ENCODE measurements around the gene SZT2. TPM values are rescaled to one million over a fixed set of nuclear protein-coding genes. Genes with fewer than 3 reads are reported as not detected.

The SZT2 gene
- total RNA-seq, 3 donors from 2014 or later (not counting 1 experiment from before 2014, with no cell fraction given), result 103 to 128 (median 123) TPM

DNA sequence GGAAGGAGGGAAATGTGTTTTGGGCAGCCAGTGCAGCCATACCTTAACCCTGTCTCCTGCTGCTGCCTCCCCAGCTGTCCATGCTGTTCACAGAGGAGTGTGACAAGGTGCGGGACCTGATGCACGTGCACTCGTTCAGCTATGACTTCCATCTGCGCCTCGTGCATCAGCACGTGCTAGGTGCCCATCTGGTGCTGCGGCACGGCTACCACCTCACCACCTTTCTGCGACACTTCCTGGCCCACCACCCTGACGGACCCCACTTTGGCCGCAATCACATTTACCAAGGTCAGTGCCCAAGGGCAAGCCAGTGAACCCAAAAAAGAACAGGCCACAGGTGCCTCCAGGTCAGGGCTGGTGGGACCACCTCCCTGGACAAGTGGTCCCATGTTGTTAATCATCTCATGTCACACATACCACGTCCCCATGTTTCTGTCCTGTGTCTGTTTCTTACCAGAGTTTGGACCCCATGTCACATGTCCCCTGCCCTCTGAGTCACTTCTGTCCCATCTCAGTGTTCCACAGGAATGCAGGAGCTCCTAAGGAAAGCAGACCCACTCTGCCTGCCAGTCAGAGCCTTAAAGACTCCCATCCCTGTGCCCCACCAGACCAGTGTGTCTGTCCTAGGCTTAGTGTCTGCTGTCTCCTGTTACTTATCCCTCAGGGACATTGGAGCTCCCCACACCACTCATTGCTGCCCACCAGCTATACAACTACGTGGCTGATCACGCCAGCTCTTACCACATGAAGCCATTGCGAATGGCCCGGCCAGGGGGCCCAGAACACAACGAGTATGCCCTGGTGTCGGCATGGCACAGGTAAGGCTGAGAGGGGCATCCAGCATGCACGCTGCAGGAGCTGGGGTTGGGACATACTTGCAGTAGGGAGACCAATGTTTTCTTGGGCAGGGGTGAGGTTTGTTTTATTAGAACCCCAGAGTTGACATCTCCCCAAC, 57.5 kb downstream of the SZT2 start:
- no peak overlapping the region for H3K27ac ChIP-seq (ENCODE audit: low read length)
- H3K9me3 ChIP-seq (ENCODE audit: control insufficient read depth, insufficient read depth, low read length), result no peaks in the 10 kb centered on the region
- Mint-ChIP-seq H3K4me3 (no peak overlapping the region), H3K27me3 (ENCODE audit: low read depth in 2 of 2) (no peaks in the 10 kb centered on the region), H3K27ac (no peak overlapping the region), H3K9me3 (no peaks in the 10 kb centered on the region), H3K36me3 (peaks cover 8% of the 10 kb centered on the region), H3K4me1 (peaks cover under 1 to 5% of the 10 kb centered on the region in 2 donors)
- WGBS (ENCODE audit: insufficient coverage), result 98% methylated on average over 19 of the region's 19 CpGs
- H3K27me3 ChIP-seq (ENCODE audit: control insufficient read depth, insufficient read depth, low read length), result no peaks in the 10 kb centered on the region
- ATAC-seq (no peak), DNase-seq (no peak)
- no peaks in the 10 kb centered on the region for H3K4me1 ChIP-seq (ENCODE audit: control insufficient read depth, insufficient read depth, low read length)
- intact Hi-C loops (cut with micrococcal nuclease), result no loop called here
- H3K36me3 ChIP-seq (ENCODE audit: control insufficient read depth, insufficient read depth, low read length), result peaks cover 76% of the 10 kb centered on the region
- TF ChIP-seq, protein P1, sequence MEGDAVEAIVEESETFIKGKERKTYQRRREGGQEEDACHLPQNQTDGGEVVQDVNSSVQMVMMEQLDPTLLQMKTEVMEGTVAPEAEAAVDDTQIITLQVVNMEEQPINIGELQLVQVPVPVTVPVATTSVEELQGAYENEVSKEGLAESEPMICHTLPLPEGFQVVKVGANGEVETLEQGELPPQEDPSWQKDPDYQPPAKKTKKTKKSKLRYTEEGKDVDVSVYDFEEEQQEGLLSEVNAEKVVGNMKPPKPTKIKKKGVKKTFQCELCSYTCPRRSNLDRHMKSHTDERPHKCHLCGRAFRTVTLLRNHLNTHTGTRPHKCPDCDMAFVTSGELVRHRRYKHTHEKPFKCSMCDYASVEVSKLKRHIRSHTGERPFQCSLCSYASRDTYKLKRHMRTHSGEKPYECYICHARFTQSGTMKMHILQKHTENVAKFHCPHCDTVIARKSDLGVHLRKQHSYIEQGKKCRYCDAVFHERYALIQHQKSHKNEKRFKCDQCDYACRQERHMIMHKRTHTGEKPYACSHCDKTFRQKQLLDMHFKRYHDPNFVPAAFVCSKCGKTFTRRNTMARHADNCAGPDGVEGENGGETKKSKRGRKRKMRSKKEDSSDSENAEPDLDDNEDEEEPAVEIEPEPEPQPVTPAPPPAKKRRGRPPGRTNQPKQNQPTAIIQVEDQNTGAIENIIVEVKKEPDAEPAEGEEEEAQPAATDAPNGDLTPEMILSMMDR (IDR thresholded peaks at IDR 0.05), result no peak
- no peak overlapping the region for H3K4me3 ChIP-seq (ENCODE audit: low read length)

DNA sequence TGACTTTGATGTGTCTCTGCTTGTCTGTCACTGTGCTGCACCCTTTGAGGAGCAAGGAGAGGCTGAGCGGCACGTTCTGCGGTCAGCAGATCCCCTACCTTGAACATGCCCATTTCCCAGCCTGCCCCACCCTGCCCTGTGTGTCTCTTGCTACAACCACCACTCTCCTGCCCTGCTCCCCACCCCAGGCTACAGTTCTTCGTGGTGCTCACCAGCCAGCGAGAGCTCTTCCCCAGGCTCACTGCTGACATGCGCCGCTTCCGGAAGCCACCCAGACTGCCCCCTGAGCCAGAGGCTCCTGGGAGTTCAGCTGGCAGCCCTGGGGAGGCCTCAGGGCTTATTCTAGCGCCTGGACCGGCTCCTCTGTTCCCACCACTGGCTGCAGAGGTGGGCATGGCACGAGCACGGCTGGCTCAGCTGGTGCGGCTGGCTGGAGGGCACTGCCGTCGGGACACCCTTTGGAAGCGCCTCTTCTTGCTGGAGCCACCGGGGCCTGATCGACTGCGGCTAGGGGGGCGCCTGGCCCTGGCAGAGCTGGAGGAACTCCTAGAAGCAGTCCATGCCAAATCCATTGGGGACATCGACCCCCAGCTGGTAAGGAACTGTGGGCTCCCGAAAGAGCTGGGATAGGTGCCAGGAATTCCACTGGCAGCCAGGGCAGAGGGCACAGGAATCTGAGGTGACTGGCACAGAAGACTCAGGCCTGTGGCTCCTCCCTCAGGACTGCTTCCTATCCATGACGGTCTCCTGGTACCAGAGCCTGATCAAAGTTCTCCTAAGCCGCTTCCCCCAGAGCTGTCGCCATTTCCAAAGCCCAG, 58.4 kb downstream of the SZT2 start:
- Mint-ChIP-seq H3K36me3 (peaks cover 8% of the 10 kb centered on the region), H3K27me3 (ENCODE audit: low read depth in 2 of 2) (no peaks in the 10 kb centered on the region), H3K4me3 (no peak overlapping the region), H3K9me3 (no peaks in the 10 kb centered on the region), H3K27ac (peak overlapping the region in 1 of 2 donors; percentile 10), H3K4me1 (peaks cover 10 to 14% of the 10 kb centered on the region in 2 donors)
- H3K27me3 ChIP-seq (ENCODE audit: control insufficient read depth, insufficient read depth, low read length), result no peaks in the 10 kb centered on the region
- DNase-seq (no peak), ATAC-seq (no peak)
- TF ChIP-seq, protein P1 (IDR thresholded peaks at IDR 0.05), result no peak
- no peak overlapping the region for H3K4me3 ChIP-seq (ENCODE audit: low read length)
- H3K9me3 ChIP-seq (ENCODE audit: control insufficient read depth, insufficient read depth, low read length), result no peaks in the 10 kb centered on the region
- 97% methylated on average over 25 of the region's 25 CpGs for WGBS (ENCODE audit: insufficient coverage)
- H3K36me3 ChIP-seq (ENCODE audit: control insufficient read depth, insufficient read depth, low read length), result peaks cover 70% of the 10 kb centered on the region
- no peak overlapping the region for H3K27ac ChIP-seq (ENCODE audit: low read length)
- intact Hi-C loops (cut with micrococcal nuclease), result no loop called here
- peaks cover 3% of the 10 kb centered on the region for H3K4me1 ChIP-seq (ENCODE audit: control insufficient read depth, insufficient read depth, low read length)

DNA sequence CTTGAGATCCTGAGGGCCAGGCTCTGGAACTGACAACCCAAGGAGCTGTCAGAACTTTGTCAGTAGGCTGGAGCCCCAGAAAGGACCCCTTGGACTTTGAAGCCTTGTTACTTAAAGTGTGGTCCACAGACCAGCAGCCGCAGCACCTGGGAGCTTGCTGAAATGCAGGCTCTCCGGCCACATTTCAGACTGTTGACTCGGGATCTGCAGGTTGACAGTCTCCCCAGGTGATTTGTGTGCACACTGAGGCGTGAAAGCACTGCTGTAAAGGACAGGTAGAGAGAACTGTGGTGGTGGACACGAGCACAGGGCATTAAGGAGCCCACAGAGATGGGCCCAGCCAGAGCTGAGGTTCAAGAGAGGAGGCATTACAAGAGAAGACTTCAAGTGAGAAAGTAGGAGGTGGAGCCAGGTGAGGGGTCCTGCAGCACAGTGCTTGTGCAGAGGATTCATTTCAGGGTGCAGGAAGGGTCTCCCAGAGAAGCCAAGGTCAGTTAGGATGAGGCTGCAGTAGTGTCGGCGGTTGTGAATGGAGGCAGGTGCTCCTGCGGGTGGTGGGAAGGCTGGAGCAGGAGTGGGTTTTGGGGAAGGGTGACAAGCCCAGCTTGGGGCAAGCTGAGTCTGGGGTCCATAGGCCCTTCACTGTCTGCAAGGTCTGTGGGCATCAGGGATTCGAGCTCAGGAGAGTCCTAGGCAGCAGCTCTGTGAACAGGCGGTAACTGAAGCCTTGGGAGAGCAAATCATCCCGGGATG, 59.4 kb downstream of the SZT2 start:
- WGBS (ENCODE audit: insufficient coverage), result 95% methylated on average over 11 of the region's 11 CpGs
- Mint-ChIP-seq H3K4me1 (peaks cover 14 to 19% of the 10 kb centered on the region in 2 donors), H3K27me3 (ENCODE audit: low read depth in 2 of 2) (no peaks in the 10 kb centered on the region), H3K4me3 (peak overlapping the region; percentile 0), H3K36me3 (peaks cover 8% of the 10 kb centered on the region), H3K9me3 (no peaks in the 10 kb centered on the region), H3K27ac (peak overlapping the region; percentile 10 to 14)
- Histone ChIP-seq H3K27me3 (ENCODE audit: control insufficient read depth, insufficient read depth, low read length) (no peaks in the 10 kb centered on the region), H3K4me1 (ENCODE audit: control insufficient read depth, insufficient read depth, low read length) (peaks cover 6% of the 10 kb centered on the region), H3K27ac (ENCODE audit: low read length) (no peak overlapping the region), H3K9me3 (ENCODE audit: control insufficient read depth, insufficient read depth, low read length) (no peaks in the 10 kb centered on the region), H3K4me3 (ENCODE audit: low read length) (no peak overlapping the region), H3K36me3 (ENCODE audit: control insufficient read depth, insufficient read depth, low read length) (peaks cover 60% of the 10 kb centered on the region)
- DNase-seq, result no peak
- no peak for ATAC-seq
- intact Hi-C loops (cut with micrococcal nuclease), result no loop called here
- TF ChIP-seq, protein P1 (IDR thresholded peaks at IDR 0.05), result no peak
